Measurements from ENCODE around the gene BRINP2.

BRINP2 gene

DNA sequence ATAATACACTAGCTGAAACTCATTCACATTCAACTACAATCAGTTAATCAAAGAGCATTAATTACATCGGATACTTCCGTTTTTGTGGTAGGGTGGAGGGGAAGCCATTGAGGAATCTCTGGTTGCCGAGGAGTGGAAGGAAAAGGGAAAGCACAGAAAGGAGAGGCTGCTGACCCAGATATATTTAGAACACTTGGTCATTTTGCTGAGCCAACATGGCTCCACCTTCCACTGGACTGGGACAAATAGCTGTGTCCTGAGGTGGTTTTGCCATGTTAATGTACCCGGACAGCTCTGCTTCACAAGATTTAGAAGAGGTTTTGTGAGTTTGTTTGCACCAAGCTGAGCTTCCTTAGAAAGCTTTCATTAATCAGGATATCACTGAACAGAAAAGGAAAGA lies 32.4 kb upstream of the BRINP2 start:
- TF ChIP-seq, protein P1, sequence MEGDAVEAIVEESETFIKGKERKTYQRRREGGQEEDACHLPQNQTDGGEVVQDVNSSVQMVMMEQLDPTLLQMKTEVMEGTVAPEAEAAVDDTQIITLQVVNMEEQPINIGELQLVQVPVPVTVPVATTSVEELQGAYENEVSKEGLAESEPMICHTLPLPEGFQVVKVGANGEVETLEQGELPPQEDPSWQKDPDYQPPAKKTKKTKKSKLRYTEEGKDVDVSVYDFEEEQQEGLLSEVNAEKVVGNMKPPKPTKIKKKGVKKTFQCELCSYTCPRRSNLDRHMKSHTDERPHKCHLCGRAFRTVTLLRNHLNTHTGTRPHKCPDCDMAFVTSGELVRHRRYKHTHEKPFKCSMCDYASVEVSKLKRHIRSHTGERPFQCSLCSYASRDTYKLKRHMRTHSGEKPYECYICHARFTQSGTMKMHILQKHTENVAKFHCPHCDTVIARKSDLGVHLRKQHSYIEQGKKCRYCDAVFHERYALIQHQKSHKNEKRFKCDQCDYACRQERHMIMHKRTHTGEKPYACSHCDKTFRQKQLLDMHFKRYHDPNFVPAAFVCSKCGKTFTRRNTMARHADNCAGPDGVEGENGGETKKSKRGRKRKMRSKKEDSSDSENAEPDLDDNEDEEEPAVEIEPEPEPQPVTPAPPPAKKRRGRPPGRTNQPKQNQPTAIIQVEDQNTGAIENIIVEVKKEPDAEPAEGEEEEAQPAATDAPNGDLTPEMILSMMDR (IDR thresholded peaks at IDR 0.05; ENCODE audit: low read depth, low read length, missing control alignments) = no peak
- in situ Hi-C loops (cut with HindIII; ENCODE audit: low sequenced_read_pairs) = no loop called here
- H3K4me3 ChIP-seq (ENCODE audit: low read depth, low read length) = no peak overlapping the region
- no peak for DNase-seq (ENCODE audit: low read depth)

DNA sequence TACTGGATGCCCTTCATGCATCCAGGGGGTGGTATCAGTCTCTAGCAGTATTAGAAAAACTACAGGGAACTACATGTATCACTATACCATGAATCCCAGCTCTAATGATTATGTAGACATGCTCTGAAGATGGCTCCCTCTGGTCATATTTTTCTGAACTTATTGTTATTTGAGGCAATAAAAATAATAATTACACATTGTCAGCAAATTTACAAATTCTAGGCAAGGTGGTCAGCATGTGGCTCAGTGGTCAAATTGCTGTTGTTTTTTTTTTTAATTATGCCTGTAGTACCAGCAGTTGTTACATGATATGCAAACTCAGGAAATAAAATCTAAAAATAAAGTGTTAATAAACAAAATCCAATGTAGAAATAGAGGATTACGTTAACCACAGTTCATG lies 28.7 kb upstream of the BRINP2 start:
- TF ChIP-seq, protein P1 (IDR thresholded peaks at IDR 0.05; ENCODE audit: low read depth, low read length, missing control alignments) = no peak
- in situ Hi-C loops (cut with HindIII; ENCODE audit: low sequenced_read_pairs) = no loop called here
- H3K4me3 ChIP-seq (ENCODE audit: low read depth, low read length) = no peak overlapping the region
- DNase-seq (ENCODE audit: low read depth) = no peak

DNA sequence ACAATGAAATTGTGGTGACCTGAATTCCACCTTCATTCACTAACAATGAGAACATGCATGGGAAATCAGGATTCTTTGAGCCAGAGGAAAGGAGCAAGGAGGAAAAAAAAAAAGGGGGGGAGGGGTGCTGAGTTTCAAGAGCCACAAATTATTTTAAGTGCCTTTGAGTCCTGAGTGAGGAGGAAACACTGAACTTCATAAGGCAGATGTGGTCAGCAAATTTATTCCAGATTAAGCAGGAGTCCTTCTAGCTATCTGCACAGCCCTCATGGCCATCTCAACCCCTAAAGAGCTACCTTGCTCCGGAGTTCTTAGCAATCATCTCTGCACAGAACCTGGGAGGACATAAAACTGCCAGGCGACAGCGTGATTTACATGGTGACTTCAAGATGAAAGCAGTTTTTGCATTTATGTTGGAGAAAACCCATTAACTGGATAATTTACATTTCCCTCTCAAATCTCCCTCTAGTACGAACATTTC lies 27.9 kb upstream of the BRINP2 start:
- H3K4me3 ChIP-seq (ENCODE audit: low read depth, low read length) = no peak overlapping the region
- TF ChIP-seq, protein P1 (IDR thresholded peaks at IDR 0.05; ENCODE audit: low read depth, low read length, missing control alignments) = no peak
- in situ Hi-C loops (cut with HindIII; ENCODE audit: low sequenced_read_pairs) = no loop called here
- no peak for DNase-seq (ENCODE audit: low read depth)

DNA sequence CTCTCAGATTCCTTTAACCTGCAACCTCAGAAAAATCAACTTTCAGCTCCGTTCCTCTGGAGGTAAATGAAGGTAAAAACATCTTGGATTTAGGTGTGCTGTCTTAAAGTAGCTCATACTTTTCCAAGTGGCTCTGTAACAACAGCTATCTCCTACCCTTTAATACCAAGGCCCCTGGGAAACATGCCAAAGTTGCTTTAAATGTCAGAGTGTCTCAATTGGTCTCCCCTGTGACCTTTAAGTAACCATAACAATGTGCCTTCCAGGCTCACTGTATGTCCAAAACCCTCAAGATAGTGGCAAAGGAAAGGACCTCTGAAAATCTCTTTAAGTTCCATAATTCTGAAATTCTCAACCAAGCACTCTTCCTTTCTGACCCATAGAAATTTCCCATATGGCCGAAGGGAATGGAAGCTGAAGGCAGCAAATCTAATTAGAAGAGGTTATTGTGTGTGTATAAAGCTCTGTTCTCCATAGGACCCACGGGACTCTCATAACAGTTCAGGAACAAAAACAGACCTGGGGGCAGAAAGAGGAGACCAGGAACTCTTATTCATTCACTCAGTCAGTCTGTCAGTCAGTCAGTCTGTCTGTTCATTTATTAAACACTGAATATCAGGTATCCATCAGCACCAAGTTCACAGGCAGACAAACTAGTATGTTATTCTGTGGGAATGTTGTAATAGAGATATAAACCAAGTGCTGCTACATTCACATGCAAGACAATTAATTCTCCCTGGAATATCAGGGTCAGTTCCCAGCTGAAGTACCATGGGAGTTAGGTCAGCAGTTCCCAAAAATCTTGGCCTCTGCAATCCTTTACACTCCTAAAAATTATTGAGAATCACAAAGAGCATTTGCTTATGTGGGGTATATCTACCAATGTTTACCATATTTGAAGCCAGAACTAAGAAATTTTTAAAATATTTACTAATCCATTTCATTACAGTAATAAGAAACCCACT lies 25.4 kb upstream of the BRINP2 start:
- DNase-seq (ENCODE audit: low read depth) = no peak
- in situ Hi-C loops (cut with HindIII; ENCODE audit: low sequenced_read_pairs) = no loop called here
- TF ChIP-seq, protein P1 (IDR thresholded peaks at IDR 0.05; ENCODE audit: low read depth, low read length, missing control alignments) = no peak
- H3K4me3 ChIP-seq (ENCODE audit: low read depth, low read length) = no peak overlapping the region

DNA sequence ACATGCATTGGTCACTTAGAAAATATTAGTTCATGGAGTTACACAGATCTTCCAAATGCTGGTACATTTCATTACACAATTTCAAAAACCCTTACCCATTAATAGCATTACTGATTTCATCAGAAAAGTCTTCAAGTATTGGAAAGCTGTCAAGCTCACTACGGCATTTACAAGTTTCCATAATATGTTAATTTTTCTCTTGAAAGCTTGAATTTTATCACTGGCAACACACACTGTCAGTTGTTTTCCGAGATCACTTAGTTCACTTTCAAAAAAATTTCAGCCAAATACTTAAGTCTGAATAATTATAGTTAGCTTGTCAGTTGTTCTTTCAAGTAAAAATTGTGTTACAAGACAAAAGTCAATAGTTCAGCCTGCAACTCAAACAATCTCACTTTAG lies 24.3 kb upstream of the BRINP2 start:
- DNase-seq (ENCODE audit: low read depth) = no peak
- no peak overlapping the region for H3K4me3 ChIP-seq (ENCODE audit: low read depth, low read length)
- in situ Hi-C loops (cut with HindIII; ENCODE audit: low sequenced_read_pairs) = no loop called here
- TF ChIP-seq, protein P1 (IDR thresholded peaks at IDR 0.05; ENCODE audit: low read depth, low read length, missing control alignments) = no peak

DNA sequence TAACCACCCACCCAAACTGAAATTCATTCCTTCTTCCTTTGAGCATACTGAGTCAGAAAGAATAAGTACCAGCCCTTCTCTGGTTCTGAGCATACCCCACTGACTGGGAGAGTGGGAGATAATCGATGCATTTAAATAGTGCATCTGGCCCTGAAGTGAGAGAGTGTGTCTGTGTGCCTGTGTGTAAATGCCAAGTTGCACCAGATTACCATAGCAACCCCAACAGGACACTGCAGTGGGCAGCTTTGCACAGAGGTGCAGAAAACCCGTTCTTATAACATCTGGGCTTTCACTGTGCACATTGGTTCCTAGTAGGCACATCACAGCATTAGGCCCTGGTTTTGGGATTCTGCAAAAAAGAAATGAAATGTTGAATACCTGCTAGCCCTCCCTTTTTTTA lies 8.5 kb upstream of the BRINP2 start:
- DNase-seq (ENCODE audit: low read depth) = no peak
- no peak overlapping the region for H3K4me3 ChIP-seq (ENCODE audit: low read depth, low read length)
- in situ Hi-C loops (cut with HindIII; ENCODE audit: low sequenced_read_pairs) = no loop called here
- TF ChIP-seq, protein P1 (IDR thresholded peaks at IDR 0.05; ENCODE audit: low read depth, low read length, missing control alignments) = no peak
